GM21619 (cell line): ENCODE results near the gene PIK3R2.

ENCODE experiments used
- ATAC-seq: cut with Tn5 transposase; IDR thresholded peaks from one replicate; pipeline ENCODE4 v1.9.1; 2021; ENCODE audit not compliant: unreplicated experiment

The PIK3R2 gene

DNA sequence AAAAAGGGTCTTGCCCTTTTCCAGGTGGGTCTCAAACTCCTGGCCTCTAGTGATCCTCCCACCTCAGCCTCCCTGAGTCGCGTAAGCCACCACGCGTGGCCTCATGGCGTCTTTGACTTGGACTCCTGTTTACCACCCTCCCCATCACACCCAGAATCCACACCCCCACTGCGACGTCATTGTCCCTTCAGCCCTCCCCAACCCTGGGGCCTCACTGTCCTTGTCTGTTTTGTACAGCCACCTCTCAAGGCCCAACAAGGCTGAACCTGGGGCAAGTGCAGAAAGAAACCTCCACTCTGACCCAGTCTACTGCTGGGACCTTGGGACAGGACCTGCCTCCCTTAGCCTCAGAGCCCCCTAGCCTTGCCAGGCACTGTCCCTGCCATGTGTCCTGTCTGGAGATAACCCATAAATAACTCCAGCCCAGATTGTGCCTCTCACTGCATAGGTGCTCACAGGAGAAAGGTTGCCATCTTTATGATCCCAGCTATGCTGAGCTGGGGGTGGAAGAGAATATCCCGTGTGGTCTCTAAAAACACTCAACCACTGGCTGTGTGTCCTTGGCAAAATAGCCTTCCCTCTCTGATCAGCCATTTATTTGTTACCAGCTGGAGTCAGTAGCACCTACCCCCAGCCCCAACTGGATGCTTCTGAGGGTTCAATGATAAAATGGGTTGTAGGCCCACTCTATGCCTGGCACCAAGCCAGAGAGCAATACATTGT is 18.8 kb downstream of the PIK3R2 start:
- no peak for ATAC-seq

DNA sequence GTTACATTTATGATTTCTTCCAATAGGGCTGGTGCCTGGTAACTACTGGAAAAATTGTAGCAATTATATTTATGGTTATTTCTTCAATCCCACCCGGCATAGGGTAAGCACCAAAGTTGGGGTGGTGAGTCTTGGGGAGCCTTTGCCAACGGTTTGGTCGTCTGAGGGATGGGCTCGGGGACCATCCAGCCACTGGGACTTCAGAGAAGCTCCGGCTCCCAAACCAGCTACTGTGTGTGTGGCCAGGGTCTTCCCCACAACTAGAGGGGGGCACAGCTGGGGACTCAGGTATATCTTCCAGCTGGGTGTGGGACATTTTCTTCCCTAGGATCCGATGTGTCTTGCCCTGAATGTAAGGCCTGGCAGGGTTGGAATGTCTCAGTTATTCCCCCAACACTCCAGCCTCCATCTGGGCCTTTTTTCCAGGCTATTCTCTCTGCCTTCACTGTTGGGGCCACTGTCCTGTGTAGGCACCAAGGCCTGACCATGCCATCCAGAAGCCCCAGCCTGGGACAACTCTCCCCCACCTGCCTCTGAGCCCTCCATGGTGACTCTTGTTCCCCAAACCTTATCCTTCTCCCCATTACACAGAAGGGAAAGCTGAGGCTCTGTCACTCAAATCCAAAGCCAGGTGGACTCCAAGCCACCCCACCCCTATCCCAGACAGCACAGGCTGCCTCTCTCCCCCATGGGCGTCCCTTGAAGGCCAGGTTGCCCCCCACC is 19.5 kb downstream of the PIK3R2 start:
- no peak for ATAC-seq

DNA sequence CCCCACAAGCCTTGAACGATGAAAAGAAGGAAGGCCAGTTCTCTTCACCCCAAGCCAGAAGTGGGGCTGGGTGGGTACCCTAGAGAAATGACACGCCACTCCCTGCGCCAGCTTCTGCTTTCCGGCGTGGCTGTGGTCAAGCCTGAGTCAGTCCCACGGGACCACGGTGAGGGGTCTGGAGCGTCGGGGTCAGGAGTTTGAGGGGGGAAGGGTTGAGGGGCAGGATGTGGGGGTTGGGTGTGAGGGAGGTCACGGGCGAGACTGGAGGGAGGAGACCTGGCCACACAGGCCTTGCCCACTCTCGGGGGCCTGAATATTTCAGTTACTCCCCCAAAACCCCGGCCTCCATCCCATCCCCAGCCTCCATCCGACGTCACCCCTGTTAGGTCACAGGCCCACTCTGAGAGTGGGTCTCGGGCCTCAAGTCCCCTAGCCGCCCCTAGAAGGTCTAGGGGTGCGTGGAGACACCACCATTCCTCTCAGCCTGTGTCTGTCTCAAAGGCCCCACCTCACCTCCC is 20.1 kb downstream of the PIK3R2 start:
- peak; percentile 3 for ATAC-seq

DNA sequence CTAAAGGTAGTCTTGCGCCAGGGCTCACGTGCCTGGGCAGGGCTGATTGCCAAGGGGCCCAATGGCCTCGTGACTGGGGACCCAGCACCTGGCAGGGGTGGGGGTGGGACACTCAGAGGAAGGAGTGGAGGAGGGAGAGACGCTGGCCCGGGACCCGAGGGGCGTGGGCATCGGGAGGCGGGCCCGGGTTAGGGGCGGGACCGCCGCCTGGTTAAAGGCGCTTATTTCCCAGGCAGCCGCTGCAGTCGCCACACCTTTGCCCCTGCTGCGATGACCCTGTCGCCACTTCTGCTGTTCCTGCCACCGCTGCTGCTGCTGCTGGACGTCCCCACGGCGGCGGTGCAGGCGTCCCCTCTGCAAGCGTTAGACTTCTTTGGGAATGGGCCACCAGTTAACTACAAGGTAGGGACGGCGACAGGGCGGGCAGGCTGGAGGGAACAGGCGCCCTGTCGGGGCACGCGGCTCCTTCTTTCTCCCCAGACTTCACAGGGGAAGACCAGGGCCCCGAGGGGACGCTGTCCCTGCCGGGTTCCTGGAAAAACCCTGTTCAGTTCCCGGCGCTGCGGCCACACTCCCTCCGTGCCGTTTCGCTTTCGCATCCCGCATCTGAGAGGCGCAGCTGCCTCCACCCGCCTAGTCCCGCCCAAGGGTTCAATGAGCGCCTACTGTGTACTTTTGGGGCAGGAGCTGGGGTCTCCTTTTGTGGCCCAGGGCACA is 20.8 kb downstream of the PIK3R2 start, which contains the start of gene IFI30:
Gene IFI30, plus strand, starts transcription at position 242 of the 717 bp plus-strand sequence. Its CDS starts 29 bp downstream, at position 271.
- peak; percentile 30 for ATAC-seq

DNA sequence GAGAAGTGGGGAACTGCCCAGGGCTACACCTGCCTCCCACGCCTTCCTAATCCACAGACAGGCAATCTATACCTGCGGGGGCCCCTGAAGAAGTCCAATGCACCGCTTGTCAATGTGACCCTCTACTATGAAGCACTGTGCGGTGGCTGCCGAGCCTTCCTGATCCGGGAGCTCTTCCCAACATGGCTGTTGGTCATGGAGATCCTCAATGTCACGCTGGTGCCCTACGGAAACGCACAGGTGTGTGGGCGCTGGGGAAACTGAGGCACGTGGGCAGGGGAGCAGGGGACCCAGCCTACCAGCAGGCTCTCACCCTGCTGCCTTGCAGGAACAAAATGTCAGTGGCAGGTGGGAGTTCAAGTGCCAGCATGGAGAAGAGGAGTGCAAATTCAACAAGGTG is 22.0 kb downstream of the PIK3R2 start:
- ATAC-seq: no peak

DNA sequence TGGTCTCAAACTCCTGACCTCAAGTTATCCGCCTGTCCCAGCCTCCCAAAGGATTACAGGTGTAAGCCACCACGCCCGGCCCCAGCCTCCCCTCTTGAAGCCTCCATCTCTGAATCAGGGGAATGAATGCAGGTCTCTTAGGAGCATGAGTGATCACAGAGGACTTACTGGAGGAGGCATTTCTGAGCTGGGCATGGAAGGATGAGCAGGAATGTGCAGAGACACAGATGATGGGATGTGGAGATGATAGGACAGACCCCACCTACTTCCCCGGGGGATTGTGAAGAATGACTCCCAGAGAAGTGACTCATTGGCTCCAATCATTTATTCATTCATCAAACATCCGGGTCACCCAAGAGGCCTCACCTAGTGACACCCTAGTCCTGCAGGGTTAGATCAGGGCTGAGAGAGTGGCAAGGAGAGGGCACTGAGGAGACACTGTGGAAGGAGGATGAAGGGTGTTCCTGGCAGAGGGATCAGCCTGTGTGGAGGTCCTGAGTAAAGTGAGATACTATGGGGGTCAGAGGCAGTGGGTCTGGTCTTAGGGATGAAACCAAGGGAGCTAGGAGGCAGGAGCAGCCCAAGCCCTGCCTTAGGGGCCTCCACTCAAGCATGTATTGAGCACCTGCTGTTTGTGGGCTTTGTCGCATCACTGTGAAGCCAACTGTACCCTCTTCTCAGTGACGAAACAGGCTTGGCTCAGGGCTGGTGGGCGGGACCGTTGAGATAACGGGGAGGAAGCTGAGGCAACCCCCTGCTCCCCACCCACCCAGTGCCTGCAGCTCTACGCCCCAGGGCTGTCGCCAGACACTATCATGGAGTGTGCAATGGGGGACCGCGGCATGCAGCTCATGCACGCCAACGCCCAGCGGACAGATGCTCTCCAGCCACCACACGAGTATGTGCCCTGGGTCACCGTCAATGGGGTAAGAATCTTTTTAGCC is 23.7 kb downstream of the PIK3R2 start:
- no peak for ATAC-seq

DNA sequence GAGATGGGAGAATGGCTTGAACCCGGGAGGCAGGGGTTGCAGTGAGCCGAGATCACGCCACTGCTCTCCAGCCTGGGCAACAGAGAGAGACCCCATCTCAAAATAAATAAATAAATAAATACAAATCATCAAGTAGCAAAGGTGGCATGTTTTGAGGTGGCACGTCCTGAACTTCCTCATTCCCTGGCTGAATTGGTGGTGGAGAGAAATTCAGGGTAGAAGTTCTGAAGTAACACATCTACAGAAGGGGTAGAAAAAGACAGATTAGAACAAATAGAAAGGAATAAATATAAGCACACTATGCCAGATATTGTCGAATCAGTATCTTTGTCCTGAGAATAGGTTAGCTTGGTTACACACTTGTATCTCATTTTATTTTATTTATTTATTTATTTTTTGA is 27.0 kb downstream of the PIK3R2 start:
- ATAC-seq: no peak

DNA sequence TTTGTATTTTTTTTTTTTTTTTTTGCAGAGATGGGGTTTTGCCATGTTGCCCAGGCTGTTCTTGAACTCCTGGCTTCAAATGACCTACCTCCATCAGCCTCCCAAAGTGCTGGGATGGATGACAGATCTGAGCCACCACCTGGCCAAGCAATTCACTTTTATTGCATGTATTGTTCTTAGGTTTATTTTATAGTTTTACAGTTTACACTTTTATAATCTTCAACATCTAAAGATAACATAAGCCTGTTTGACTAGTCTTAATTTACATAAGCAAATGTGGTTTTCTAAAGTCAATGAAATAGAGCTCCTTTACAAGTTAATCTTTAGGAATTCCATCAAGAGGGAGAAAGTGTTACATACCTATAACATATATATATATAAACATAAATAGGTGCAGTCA is 30.6 kb downstream of the PIK3R2 start:
- ATAC-seq: no peak

DNA sequence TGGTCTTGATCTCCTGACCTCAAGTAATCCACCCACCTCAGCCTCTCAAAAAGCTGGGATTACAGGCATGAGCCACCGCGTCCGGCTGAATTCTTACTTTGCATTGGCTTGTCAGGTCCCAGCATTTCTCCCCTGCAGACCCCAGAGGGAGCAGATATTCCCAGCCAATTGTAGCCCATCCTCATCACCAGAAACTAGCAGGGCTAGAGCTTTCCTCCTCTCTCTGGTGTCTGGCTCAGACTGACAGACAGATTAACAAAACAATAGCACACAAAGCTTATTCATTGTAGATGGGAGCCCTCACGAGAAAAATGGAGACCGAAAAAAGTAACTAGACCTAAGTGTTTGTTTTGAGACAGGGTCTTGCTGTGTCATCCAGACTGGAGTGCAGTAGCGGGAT is 32.6 kb downstream of the PIK3R2 start:
- ATAC-seq: no peak

DNA sequence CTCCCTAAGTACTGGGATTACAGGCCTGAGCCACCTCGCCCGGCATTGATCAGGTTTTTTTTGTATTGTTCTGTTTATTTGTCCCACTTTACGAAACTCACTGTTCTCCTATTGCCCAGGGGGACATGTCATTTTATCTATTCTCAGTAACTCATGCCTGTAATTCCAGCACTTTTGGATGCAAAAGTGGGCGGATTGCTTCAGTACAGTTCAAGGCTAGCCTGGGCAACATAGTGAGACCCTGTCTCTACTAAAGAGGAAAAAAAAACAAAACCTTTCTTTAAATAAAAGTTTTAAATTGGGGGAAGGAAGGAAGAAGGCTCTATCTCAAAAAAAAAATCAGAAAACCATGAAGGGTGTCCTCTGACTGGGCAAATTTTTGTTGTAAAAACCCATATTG is 37.3 kb downstream of the PIK3R2 start:
- no peak for ATAC-seq

DNA sequence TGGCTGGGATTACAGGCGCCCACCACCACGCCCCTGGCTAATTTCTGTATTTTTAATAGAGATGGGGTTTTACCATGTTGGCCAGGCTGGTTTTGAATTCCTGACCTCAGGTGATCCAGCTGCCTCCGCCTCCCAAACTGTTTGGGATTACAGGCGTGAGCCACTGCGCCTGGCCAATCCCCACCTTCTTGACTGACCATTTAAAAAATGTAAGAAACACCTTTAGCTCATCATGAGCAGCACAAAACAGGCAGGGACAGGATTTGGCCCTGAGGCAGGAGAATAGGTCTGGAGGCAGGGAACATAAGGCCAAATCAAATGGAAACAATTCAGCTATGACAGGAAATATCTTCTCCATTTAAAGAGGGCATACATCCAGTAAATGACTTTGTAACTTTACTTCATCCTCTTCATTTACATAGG is 38.7 kb downstream of the PIK3R2 start:
- ATAC-seq: no peak

DNA sequence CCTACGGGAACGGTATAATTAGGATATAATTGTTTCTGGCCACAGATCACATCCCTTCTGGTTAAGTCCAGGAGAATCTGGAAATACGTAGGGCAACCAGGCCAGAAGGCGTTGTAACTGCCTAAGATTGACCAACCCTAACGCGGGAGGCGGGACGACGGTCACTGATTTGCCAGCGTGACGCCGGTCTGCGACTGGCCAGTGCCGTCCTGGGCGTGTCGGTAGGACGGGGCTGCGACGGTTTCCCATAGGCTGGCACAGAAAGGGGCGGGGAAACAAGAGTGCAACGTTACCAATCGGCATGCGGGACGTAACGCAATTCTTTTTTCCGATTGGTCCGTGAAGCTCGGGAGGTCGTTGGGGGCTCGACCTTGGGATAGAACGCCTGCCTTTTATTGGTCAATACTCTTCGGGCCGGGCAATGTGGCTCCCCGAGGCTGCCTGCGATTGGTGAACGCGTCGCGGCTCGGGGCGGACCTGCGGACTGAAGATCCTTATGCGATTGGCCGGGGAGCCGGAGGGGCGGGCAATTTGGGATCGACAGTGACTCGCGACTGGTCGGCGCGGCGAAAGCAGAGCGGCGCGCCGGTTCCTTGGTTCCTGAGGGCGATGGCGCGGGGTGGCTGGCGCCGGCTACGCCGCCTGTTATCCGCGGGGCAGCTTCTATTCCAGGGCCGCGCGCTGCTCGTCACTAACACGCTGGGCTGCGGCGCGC is 39.9 kb downstream of the PIK3R2 start, which contains the start of gene MPV17L2:
Gene MPV17L2, plus strand, starts transcription at position 546 of the 715 bp plus-strand sequence. Its CDS starts 64 bp downstream, at position 610.
- peak; percentile 76 for ATAC-seq

DNA sequence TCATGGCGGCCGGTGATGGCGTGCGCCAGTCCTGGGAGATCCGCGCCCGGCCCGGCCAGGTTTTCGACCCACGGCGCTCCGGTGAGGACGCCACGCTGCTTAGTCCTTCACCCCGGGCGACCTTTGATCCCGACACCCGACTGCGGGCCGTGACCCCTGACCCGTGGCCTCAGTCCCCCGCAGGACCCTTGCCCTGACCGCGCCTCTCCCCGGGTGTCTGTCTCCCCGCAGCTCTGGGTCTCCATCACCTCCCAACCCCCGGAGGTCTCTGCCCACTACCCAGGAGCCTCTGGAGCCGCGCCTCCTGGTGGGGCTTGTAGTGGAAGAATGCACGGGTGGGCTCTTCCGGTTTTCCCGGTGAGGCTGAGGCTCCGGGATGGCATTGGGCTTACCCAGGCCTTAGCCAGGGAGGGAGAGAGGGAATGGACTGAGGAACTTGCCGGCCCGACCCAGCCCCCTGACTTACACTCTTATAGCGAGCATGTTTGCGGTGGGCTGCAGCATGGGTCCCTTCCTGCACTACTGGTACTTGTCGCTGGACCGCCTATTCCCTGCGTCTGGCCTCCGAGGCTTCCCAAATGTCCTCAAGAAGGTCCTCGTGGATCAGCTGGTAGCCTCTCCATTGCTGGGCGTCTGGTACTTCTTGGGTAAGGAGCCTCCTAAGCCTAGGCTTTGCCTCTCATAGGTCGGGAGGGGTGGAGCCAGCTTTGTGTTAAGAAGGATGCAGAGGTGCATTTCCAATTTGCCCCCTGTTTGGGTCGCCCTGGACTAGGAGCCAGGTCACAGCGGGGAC is 40.6 kb downstream of the PIK3R2 start:
- no peak for ATAC-seq

DNA sequence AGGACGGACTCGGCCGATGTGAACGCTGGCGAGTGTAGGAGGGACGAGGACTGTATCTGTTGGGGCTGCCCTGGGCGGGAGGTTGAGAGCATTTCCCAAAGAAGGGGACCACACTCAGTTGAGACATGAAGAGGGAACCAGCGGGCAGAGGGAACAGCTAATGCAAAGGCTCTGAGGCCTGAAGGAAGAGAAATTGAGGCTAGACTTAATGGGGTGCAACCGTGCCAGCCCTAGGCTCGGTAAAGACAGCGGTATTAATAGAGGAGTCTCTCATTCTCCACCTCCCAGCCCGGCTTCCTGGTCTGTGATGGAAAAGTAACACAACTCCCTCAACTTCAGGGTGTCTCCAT is 41.2 kb downstream of the PIK3R2 start:
- no peak for ATAC-seq

DNA sequence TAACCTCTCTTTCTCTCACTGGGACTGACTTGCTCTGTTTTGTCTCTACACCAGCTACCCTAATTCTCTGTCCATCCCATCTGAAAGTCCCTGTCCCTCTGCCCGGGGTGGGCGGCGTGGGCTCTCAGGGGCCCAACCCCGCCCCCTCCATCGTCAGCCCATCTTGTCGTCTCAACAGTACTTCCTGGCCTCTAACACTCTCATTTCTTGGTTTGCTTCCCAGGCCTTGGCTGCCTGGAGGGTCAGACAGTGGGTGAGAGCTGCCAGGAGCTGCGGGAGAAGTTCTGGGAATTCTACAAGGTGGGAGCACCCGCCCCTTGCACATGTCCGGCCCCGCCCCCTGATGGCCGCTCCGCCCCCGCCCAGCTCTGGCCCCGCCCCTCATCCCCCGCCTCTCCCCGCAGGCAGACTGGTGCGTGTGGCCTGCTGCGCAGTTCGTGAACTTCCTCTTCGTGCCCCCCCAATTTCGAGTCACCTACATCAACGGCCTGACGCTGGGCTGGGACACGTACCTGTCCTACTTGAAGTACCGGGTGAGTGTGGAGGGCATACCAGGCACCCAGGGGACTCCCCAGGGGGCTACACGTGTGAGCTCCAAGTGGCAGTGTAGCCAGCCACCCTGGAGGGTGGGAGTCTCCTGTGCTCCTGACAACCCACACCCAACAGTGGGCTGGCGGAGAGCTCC is 41.7 kb downstream of the PIK3R2 start:
- no peak for ATAC-seq

DNA sequence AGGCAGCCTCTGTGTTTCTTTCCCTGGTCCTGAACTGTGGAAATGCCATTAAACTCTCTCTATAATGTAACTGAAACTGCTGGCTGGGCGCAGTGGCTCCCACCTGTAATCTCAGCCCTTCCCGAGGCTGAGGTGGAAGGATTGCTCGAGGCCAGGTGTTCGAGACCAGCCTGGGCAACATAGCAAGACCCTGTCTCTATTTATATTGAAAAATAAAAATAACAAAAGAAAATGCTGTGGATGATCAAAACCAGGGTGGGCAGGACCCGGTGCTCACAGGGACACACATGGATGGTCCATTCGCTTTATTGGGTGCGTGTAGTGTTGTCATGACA is 43.5 kb downstream of the PIK3R2 start:
- no peak for ATAC-seq

DNA sequence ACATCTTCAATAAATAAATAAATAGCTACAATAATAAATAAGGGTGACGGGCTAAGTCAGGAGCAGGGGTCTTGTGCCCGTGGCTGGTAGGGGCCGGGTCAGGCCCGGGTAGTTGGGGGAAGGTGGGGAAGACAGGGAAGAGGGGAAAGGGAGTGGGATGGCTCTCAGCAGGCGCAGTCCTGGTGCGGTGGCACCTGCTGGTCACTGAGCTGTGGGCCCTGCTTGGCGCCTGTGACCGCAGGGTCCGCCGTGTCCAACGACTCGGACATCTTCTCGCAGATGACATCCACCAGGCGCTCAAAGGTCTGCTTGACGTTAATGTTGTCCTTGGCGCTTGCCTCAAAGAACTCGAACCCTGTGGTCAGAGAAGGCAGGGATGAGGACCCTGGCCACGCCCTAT is 44.3 kb downstream of the PIK3R2 start:
- ATAC-seq: no peak

DNA sequence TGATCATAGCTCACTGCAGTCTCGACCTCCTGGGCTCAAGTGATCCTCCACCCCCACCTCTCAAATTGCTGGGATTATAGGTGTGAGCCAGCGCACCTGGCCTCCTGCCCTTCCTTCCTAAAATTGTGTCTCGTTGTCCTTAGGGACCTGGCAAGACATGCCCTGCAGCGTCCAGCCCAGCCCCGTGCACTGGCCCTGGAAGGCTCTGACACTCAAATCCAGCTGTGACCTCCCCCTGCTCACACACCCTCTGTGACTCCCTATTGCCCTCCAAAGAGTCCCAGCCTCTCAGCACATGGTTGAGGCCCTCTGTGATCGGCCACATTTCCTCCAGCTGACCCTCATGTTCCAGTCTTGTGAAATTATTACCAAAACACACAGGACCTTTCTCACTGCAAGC is 45.0 kb downstream of the PIK3R2 start:
- ATAC-seq: no peak

DNA sequence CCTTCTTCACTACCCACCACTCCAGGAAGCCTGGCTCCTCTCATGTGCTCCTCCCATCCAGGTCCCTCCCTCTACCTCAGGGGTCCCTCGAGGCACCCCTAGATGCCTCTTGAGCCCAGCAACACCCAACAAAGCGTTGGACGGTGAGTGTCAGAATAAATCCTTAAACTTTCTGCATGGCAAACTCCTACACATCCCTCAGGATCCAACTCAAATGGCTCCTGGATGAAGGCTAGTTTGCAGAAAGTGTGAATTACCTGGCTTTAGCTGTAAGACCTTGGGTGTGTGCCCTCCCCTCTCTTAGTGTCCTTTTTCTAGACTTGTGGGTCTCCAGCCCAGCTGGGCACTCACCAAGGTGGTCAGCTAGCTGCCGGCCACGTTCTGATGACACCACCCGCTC is 45.4 kb downstream of the PIK3R2 start:
- no peak for ATAC-seq
